ENCODE data around the gene WBP1L.
A peak's percentile ranks its signal among the peaks of the same experiment; 100 is the strongest.
"Not testable (repeated sequence)": the region's sequence is repeated elsewhere in the genome, so short reads cannot be mapped to it uniquely, and the experiment has no call there.

The WBP1L gene

GRCh38 chr10:102727037-102727818 lies 16.5 kb upstream of the WBP1L start:
- H3K4me3 ChIP-seq (ENCODE audit: low read length), result no peak overlapping the region
- H3K4me1 ChIP-seq (ENCODE audit: insufficient read depth, low read length), result no peaks in the 10 kb centered on the region
- H3K27ac ChIP-seq (ENCODE audit: low read length), result no peak overlapping the region
- peaks cover 75% of the 10 kb centered on the region for H3K36me3 ChIP-seq (ENCODE audit: insufficient read depth, low read depth, low read length)
- H3K9me3 ChIP-seq (ENCODE audit: insufficient read depth, low read depth, low read length), result no peaks in the 10 kb centered on the region
- no peaks in the 10 kb centered on the region for H3K27me3 ChIP-seq (ENCODE audit: insufficient read depth, low read length)
- H3K9ac ChIP-seq (ENCODE audit: low read depth, low read length), result no peak overlapping the region

- no peak overlapping the region for H3K9ac ChIP-seq (ENCODE audit: low read depth, low read length)
- peaks cover 83% of the 10 kb centered on the region for H3K36me3 ChIP-seq (ENCODE audit: insufficient read depth, low read depth, low read length)
- H3K4me3 ChIP-seq (ENCODE audit: low read length), result no peak overlapping the region
- H3K27me3 ChIP-seq (ENCODE audit: insufficient read depth, low read length), result no peaks in the 10 kb centered on the region
- H3K9me3 ChIP-seq (ENCODE audit: insufficient read depth, low read depth, low read length), result no peaks in the 10 kb centered on the region
- H3K4me1 ChIP-seq (ENCODE audit: insufficient read depth, low read length), result no peaks in the 10 kb centered on the region
- H3K27ac ChIP-seq (ENCODE audit: low read length), result no peak overlapping the region
Observed at GRCh38 chr10:102729029-102730026, 14.4 kb upstream of the WBP1L start.

- Histone ChIP-seq H3K9ac (ENCODE audit: low read depth, low read length) (no peak overlapping the region), H3K27me3 (ENCODE audit: insufficient read depth, low read length) (no peaks in the 10 kb centered on the region), H3K27ac (ENCODE audit: low read length) (no peak overlapping the region), H3K36me3 (ENCODE audit: insufficient read depth, low read depth, low read length) (peaks cover 87% of the 10 kb centered on the region), H3K9me3 (ENCODE audit: insufficient read depth, low read depth, low read length) (no peaks in the 10 kb centered on the region), H3K4me1 (ENCODE audit: insufficient read depth, low read length) (no peaks in the 10 kb centered on the region), H3K4me3 (ENCODE audit: low read length) (no peak overlapping the region)
Observed at GRCh38 chr10:102731222-102731800, 12.4 kb upstream of the WBP1L start.

- Histone ChIP-seq H3K27ac (ENCODE audit: low read length) (no peak overlapping the region), H3K27me3 (ENCODE audit: insufficient read depth, low read length) (no peaks in the 10 kb centered on the region), H3K36me3 (ENCODE audit: insufficient read depth, low read depth, low read length) (peaks cover 80% of the 10 kb centered on the region), H3K9ac (ENCODE audit: low read depth, low read length) (no peak overlapping the region), H3K4me1 (ENCODE audit: insufficient read depth, low read length) (no peaks in the 10 kb centered on the region), H3K9me3 (ENCODE audit: insufficient read depth, low read depth, low read length) (no peaks in the 10 kb centered on the region), H3K4me3 (ENCODE audit: low read length) (no peak overlapping the region)
Observed at GRCh38 chr10:102732661-102733060, 11.1 kb upstream of the WBP1L start.

- H3K36me3 ChIP-seq (ENCODE audit: insufficient read depth, low read depth, low read length), result peaks cover 70% of the 10 kb centered on the region
- no peak overlapping the region for H3K27ac ChIP-seq (ENCODE audit: low read length)
- H3K9me3 ChIP-seq (ENCODE audit: insufficient read depth, low read depth, low read length), result no peaks in the 10 kb centered on the region
- H3K4me1 ChIP-seq (ENCODE audit: insufficient read depth, low read length), result 0 out of 2 replicates have a peak, but pooled peaks cover 3% of the 10 kb centered on the region
- no peaks in the 10 kb centered on the region; the same call in 1 of the 2 replicates for H3K27me3 ChIP-seq (ENCODE audit: insufficient read depth, low read length)
- H3K4me3 ChIP-seq (ENCODE audit: low read length), result no peak overlapping the region
- no peak overlapping the region for H3K9ac ChIP-seq (ENCODE audit: low read depth, low read length)
Observed at GRCh38 chr10:102735065-102735562, 8.6 kb upstream of the WBP1L start.

GRCh38 chr10:102738692-102739121 lies 5.0 kb upstream of the WBP1L start:
- Histone ChIP-seq H3K4me1 (ENCODE audit: insufficient read depth, low read length) (peaks cover 9% of the 10 kb centered on the region; the same call in 1 of the 2 replicates), H3K4me3 (ENCODE audit: low read length) (no peak overlapping the region), H3K27me3 (ENCODE audit: insufficient read depth, low read length) (no peaks in the 10 kb centered on the region; the same call in 1 of the 2 replicates), H3K9ac (ENCODE audit: low read depth, low read length) (no peak overlapping the region), H3K27ac (ENCODE audit: low read length) (no peak overlapping the region), H3K36me3 (ENCODE audit: insufficient read depth, low read depth, low read length) (peaks cover 38% of the 10 kb centered on the region), H3K9me3 (ENCODE audit: insufficient read depth, low read depth, low read length) (no peaks in the 10 kb centered on the region)

- H3K9ac ChIP-seq (ENCODE audit: low read depth, low read length), result no peak overlapping the region
- peaks cover 9% of the 10 kb centered on the region; the same call in 1 of the 2 replicates for H3K4me1 ChIP-seq (ENCODE audit: insufficient read depth, low read length)
- no peak overlapping the region for H3K4me3 ChIP-seq (ENCODE audit: low read length)
- no peaks in the 10 kb centered on the region; the same call in 1 of the 2 replicates for H3K27me3 ChIP-seq (ENCODE audit: insufficient read depth, low read length)
- no peak overlapping the region for H3K27ac ChIP-seq (ENCODE audit: low read length)
- H3K36me3 ChIP-seq (ENCODE audit: insufficient read depth, low read depth, low read length), result peaks cover 27% of the 10 kb centered on the region
- H3K9me3 ChIP-seq (ENCODE audit: insufficient read depth, low read depth, low read length), result no peaks in the 10 kb centered on the region
Observed at GRCh38 chr10:102740229-102740628, 3.5 kb upstream of the WBP1L start.

- no peak overlapping the region for H3K9ac ChIP-seq (ENCODE audit: low read depth, low read length)
- no peak overlapping the region for H3K27ac ChIP-seq (ENCODE audit: low read length)
- H3K9me3 ChIP-seq (ENCODE audit: insufficient read depth, low read depth, low read length), result no peaks in the 10 kb centered on the region
- peaks cover 9% of the 10 kb centered on the region; the same call in 1 of the 2 replicates for H3K4me1 ChIP-seq (ENCODE audit: insufficient read depth, low read length)
- peaks cover 18% of the 10 kb centered on the region for H3K36me3 ChIP-seq (ENCODE audit: insufficient read depth, low read depth, low read length)
- H3K4me3 ChIP-seq (ENCODE audit: low read length), result no peak overlapping the region
- H3K27me3 ChIP-seq (ENCODE audit: insufficient read depth, low read length), result no peaks in the 10 kb centered on the region; the same call in 1 of the 2 replicates
Observed at GRCh38 chr10:102741726-102742237, 2.0 kb upstream of the WBP1L start.

- not testable (repeated sequence) for H3K9ac ChIP-seq (ENCODE audit: low read depth, low read length); H3K27me3 ChIP-seq (ENCODE audit: insufficient read depth, low read length); H3K4me3 ChIP-seq (ENCODE audit: low read length); H3K4me1 ChIP-seq (ENCODE audit: insufficient read depth, low read length); H3K27ac ChIP-seq (ENCODE audit: low read length); H3K9me3 ChIP-seq (ENCODE audit: insufficient read depth, low read depth, low read length)
- H3K36me3 ChIP-seq (ENCODE audit: insufficient read depth, low read depth, low read length), result peaks cover 15% of the 10 kb centered on the region
Observed at GRCh38 chr10:102742313-102742712, 1.4 kb upstream of the WBP1L start.

- H3K9me3 ChIP-seq (ENCODE audit: insufficient read depth, low read depth, low read length), result no peaks in the 10 kb centered on the region
- peak overlapping the region; percentile 7 for H3K27ac ChIP-seq (ENCODE audit: low read length)
- peak overlapping the region; percentile 54 for H3K4me3 ChIP-seq (ENCODE audit: low read length)
- H3K27me3 ChIP-seq (ENCODE audit: insufficient read depth, low read length), result no peaks in the 10 kb centered on the region; the same call in 1 of the 2 replicates
- H3K9ac ChIP-seq (ENCODE audit: low read depth, low read length), result no peak overlapping the region; the same call in 1 of the 2 replicates
- peaks cover 9% of the 10 kb centered on the region; the same call in 1 of the 2 replicates for H3K4me1 ChIP-seq (ENCODE audit: insufficient read depth, low read length)
- H3K36me3 ChIP-seq (ENCODE audit: insufficient read depth, low read depth, low read length), result peaks cover 7% of the 10 kb centered on the region; the same call in 1 of the 2 replicates
Observed at GRCh38 chr10:102743078-102743587, 615 bp upstream of the WBP1L start.
